Calu3 (cell line): ENCODE results near the gene SRMS. TPM values are rescaled to one million over a fixed set of nuclear protein-coding genes. Genes with fewer than 3 reads are reported as not detected.
"Not testable (repeated sequence)": the region's sequence is repeated elsewhere in the genome, so short reads cannot be mapped to it uniquely, and the experiment has no call there.

ENCODE experiments used
- BruUV-seq: library from RNA; stranded (reverse); fragments of 400-500 nt; replicated peaks from 2 replicates; lab custom pipeline; 2021; lab: Mats Ljungman, UMichigan
- CTCF ChIA-PET: fragments of 300-600 bp; sonication (Branson Sonifier 250); formaldehyde crosslinking; loops from one replicate; lab custom pipeline; 2022; ENCODE audit warnings: antibody characterized with exemption; lab: Charles Lee
- DNase-seq: peaks from one replicate; pipeline ENCODE4 v3.0.0; 2022
- H3K27ac Mint-ChIP-seq: one replicate; pipeline ENCODE4 v1.8.0; 2022; ENCODE audit warnings: mixed read lengths; ENCODE audit not compliant: unreplicated experiment
- H3K27me3 Mint-ChIP-seq: one replicate; pipeline ENCODE4 v1.8.0; 2022; ENCODE audit warnings: mixed read lengths; ENCODE audit not compliant: unreplicated experiment
- H3K36me3 Mint-ChIP-seq: one replicate; pipeline ENCODE4 v1.8.0; 2022; ENCODE audit warnings: mild to moderate bottlenecking, moderate library complexity, mixed read lengths; ENCODE audit not compliant: insufficient read depth, unreplicated experiment
- H3K4me1 Mint-ChIP-seq: one replicate; pipeline ENCODE4 v1.8.0; 2022; ENCODE audit warnings: mild to moderate bottlenecking, low read depth, mixed read lengths; ENCODE audit not compliant: unreplicated experiment
- H3K4me3 Mint-ChIP-seq: one replicate; pipeline ENCODE4 v1.8.0; 2022; ENCODE audit warnings: mild to moderate bottlenecking, low read depth, moderate library complexity, mixed read lengths; ENCODE audit not compliant: unreplicated experiment
- H3K9me3 Mint-ChIP-seq: one replicate; pipeline ENCODE4 v1.8.0; 2022; ENCODE audit warnings: low read depth, mixed read lengths; ENCODE audit not compliant: unreplicated experiment
- intact Hi-C: fragments of 100-400 bp; cut with micrococcal nuclease; formaldehyde crosslinking; loops from one replicate; pipeline ENCODE4 v1.10.0; 2022; ENCODE audit not compliant: unreplicated experiment
- total RNA-seq: library from RNA; stranded (reverse); gene quantifications from 2 replicates; pipeline ENCODE4 v1.2.3, GENCODE V29; 2022
- TF ChIP-seq, protein P1 (sequence below): fragments of 200-600 bp; IDR thresholded peaks from one replicate; pipeline ENCODE4 v1.8.0; 2022; ENCODE audit warnings: antibody characterized with exemption; ENCODE audit not compliant: unreplicated experiment

SRMS gene
- total RNA-seq, 1 experiment from 2014 or later = not detected

DNA sequence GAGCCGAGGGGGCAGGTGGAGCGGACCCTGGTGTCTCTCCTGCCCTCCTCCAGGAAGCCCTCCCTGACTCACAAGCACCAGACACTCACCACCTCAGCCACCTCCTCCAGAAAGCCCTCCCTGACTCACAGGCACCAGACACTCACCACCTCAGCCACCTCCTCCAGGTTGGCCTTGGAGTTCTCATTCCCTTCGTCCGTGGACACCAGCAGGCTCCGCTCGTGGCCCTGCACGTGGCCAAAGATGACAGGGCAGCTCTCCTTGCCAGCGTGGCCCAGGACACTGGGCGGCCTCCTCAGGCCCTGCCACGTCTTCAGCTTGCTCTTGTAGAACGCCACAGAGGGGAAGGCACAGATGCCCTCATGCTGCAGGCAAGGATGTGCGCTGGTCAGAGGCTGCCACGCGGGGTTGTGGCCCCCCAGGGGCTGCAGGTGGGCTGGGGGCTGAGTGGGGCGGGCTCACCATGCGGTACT lies 12.8 kb upstream of the SRMS start:
- CTCF ChIA-PET = no interaction called here
- Mint-ChIP-seq H3K27me3 (no peaks in the 10 kb centered on the region), H3K9me3 (peaks cover 2% of the 10 kb centered on the region), H3K27ac (peak overlapping the region; percentile 39), H3K4me3 (no peak overlapping the region), H3K36me3 (peaks cover 67% of the 10 kb centered on the region), H3K4me1 (no peaks in the 10 kb centered on the region)
- BruUV-seq = no TSS peak
- intact Hi-C loops = no loop called here
- TF ChIP-seq, protein P1, sequence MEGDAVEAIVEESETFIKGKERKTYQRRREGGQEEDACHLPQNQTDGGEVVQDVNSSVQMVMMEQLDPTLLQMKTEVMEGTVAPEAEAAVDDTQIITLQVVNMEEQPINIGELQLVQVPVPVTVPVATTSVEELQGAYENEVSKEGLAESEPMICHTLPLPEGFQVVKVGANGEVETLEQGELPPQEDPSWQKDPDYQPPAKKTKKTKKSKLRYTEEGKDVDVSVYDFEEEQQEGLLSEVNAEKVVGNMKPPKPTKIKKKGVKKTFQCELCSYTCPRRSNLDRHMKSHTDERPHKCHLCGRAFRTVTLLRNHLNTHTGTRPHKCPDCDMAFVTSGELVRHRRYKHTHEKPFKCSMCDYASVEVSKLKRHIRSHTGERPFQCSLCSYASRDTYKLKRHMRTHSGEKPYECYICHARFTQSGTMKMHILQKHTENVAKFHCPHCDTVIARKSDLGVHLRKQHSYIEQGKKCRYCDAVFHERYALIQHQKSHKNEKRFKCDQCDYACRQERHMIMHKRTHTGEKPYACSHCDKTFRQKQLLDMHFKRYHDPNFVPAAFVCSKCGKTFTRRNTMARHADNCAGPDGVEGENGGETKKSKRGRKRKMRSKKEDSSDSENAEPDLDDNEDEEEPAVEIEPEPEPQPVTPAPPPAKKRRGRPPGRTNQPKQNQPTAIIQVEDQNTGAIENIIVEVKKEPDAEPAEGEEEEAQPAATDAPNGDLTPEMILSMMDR = no peak
- no peak for DNase-seq

DNA sequence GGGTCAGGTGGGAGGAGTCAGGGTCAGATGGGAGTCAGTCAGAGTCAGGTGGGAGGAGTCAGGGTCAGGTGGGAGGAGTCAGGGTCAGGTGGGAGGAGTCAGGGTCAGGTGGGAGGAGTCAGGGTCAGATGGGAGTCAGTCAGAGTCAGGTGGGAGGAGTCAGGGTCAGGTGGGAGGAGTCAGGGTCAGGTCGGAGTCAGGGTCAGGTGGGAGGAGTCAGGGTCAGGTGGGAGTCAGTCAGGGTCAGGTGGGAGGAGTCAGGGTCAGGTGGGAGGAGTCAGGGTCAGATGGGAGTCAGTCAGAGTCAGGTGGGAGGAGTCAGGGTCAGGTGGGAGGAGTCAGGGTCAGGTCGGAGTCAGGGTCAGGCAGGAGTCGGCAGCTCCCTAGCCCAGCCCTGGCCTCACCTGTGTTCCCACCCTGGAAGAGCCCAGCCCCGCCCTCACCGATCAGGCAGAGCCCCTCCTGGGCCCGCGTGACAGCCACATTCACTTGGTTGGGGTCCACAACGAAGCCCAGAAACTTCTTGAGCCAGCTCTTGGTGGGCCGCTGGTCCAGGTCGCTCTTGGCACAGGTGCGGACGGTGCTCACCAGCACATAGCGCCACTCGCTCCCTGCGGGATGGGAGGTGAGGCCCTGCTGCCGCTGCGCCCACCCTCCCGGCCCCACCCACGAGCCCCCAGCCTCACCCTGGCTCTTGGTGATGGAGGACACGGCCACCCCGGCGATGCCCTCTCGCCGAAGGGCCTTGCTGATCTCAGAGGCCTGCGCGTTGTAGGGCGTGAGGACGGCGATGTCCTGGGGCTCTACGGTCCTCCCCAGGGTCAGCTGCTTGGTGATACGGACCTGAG lies 12.2 kb upstream of the SRMS start:
- DNase-seq, H3K4me1 Mint-ChIP-seq, BruUV-seq, intact Hi-C loops, H3K4me3 Mint-ChIP-seq, CTCF ChIA-PET, H3K27me3 Mint-ChIP-seq, H3K9me3 Mint-ChIP-seq: not testable (repeated sequence)
- Mint-ChIP-seq H3K36me3 (peaks cover 64% of the 10 kb centered on the region), H3K27ac (peak overlapping the region; percentile 39)

DNA sequence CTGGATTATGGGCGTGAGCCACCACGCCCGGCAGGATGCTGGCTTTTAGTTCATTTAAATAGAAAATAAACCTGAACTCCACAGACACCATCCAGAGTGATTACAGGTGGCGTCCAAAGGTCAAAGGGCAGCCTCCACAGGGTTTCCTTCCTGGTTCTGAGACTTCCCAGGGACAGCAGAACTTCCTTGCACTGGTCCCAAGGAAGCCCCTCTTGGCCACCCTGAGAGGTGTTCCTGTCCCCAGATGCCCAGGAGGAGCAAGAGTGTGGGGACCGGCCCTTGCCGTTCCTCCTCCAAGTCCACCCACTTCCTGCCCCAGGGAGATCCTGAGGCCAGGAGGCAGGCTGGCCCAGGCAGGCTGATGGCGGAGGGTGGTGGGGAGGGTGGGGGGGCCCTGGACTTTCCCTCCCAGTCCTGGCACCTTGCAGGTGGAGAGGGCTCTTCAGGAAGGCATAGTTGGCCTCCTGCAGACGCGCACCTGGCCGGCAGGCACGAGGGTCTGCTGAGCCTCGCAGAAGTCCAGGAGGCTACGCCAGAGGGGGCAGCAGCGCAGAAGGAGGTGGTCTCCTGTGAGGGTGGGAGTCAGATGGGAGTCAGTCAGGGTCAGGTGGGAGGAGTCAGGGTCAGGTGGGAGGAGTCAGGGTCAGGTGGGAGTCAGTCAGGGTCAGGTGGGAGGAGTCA lies 11.4 kb upstream of the SRMS start:
- Mint-ChIP-seq H3K4me1 (no peaks in the 10 kb centered on the region), H3K36me3 (peaks cover 63% of the 10 kb centered on the region), H3K27ac (no peak overlapping the region), H3K27me3 (no peaks in the 10 kb centered on the region), H3K9me3 (peaks cover 2% of the 10 kb centered on the region), H3K4me3 (no peak overlapping the region)
- CTCF ChIA-PET = no interaction called here
- intact Hi-C loops = no loop called here
- DNase-seq = no peak
- no TSS peak for BruUV-seq
- TF ChIP-seq, protein P1 = no peak

DNA sequence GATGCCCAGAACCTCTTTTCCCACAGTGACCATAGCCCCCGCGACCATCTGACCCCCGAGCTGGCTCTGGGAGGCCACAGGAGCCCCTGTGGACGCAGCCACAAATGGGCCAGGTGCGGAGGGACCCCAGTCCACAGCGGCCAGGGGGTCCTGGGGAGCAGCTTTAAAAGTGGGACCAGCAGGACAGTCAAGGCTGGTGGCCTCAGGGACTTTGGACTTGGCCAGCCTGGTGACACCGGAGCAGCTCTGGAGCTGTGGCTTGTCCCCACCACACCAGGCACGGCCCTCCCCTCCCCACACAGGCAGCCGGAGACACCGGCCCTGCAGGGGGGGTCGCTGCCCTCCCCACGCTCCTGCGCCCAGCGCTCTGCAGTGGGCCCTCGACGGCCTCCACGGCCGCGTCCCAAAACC lies 9.9 kb upstream of the SRMS start:
- Mint-ChIP-seq H3K4me1 (no peaks in the 10 kb centered on the region), H3K27me3 (peaks cover 7% of the 10 kb centered on the region), H3K9me3 (peaks cover 2% of the 10 kb centered on the region), H3K4me3 (no peak overlapping the region), H3K36me3 (peaks cover 71% of the 10 kb centered on the region), H3K27ac (no peak overlapping the region)
- BruUV-seq = no TSS peak
- TF ChIP-seq, protein P1 = no peak
- intact Hi-C loops = no loop called here
- CTCF ChIA-PET = interaction anchor here (0.8 kb wide), 1 partner anchor 19 kb away, joined by 3 read pairs; no protein-coding TSS in a partner anchor
- DNase-seq = no peak
